Ovary (tissue), 3 donors: ENCODE results near the gene RPL3.

Experiments used
- CTCF ChIP-seq, 3 donors: fragments of 450-650 bp in 2 of 3; fragments of 200-600 bp in 1 of 3; IDR thresholded peaks; one replicate each; pipeline versions ENCODE4 v1.5.1 to v1.8.0; 2016 to 2022; ENCODE audit warnings: antibody characterized with exemption in 3 of 3, mild to moderate bottlenecking in 1 of 3
- POLR2A ChIP-seq: fragments of 450-650 bp; IDR thresholded peaks from one replicate; pipeline ENCODE4 v1.6.1; 2017; ENCODE audit warnings: antibody characterized with exemption, mild to moderate bottlenecking, moderate library complexity
- donor health status: DM: no; HTN: no; CAD: no.

GRCh38 chr22:39263626-39264348, 55.6 kb downstream of the RPL3 start:
- no peak for TF ChIP-seq CTCF (IDR thresholded peaks at IDR 0.05)
- no peak for TF ChIP-seq POLR2A
